Measurements from ENCODE around the gene VPREB3. TPM values are rescaled to one million over a fixed set of nuclear protein-coding genes. Genes with fewer than 3 reads are reported as not detected.

VPREB3 gene
- total RNA-seq, 1 experiment from 2014 or later, result not detected

- in situ Hi-C loops (cut with HindIII; ENCODE audit: low pct_unique_long_range_greater_than_20kb, low sequenced_read_pairs), result no loop called here
- intact Hi-C loops (cut with micrococcal nuclease; ENCODE audit: unreplicated experiment), result no loop called here
- POLR2A ChIA-PET, result interaction anchor here (0.8 kb wide), 1 partner anchor 19 kb away, joined by 3 read pairs; no protein-coding TSS in a partner anchor
- Histone ChIP-seq H3K9me3 (ENCODE audit: control insufficient read depth, insufficient read depth, low read depth, low read length) (no peaks in the 10 kb centered on the region), H3K27ac (ENCODE audit: low read length) (no peak overlapping the region), H3K4me3 (ENCODE audit: low read depth in 2 of 2, low read length in 2 of 2) (no peak overlapping the region), H3K27me3 (ENCODE audit: control insufficient read depth, insufficient read depth, low read length) (no peaks in the 10 kb centered on the region), H3K36me3 (ENCODE audit: control insufficient read depth, insufficient read depth, low read length) (no peaks in the 10 kb centered on the region), H3K4me1 (ENCODE audit: control insufficient read depth, insufficient read depth, low read length) (no peaks in the 10 kb centered on the region)
- CTCF ChIA-PET, result no interaction called here
- DNase-seq (ENCODE audit: low read depth, low spot score) (no peak), ATAC-seq (no peak)
- BruUV-seq (replicated peaks), result no TSS peak
- TF ChIP-seq SIN3A (IDR thresholded peaks at IDR 0.05; ENCODE audit: borderline replicate concordance, insufficient read depth, low read depth, low read length) (no peak), REST (IDR thresholded peaks at IDR 0.05; ENCODE audit: insufficient read depth in 1 of 2, low read depth in 2 of 2, low read length in 1 of 2) (no peak), CTCF (IDR thresholded peaks at IDR 0.05) (no peak), POLR2AphosphoS5 (IDR thresholded peaks at IDR 0.05; ENCODE audit: low read depth, low read length) (no peak), TCF7L2 (IDR thresholded peaks at IDR 0.05; ENCODE audit: low read depth, low read length) (no peak)
Measured at GRCh38 chr22:23793326-23793725, 39.1 kb upstream of the VPREB3 start.

- intact Hi-C loops (cut with micrococcal nuclease; ENCODE audit: unreplicated experiment), result no loop called here
- ChIA-PET CTCF (no interaction called here), POLR2A (interaction anchor here (0.6 kb wide), 1 partner anchor 25 kb away, joined by 6 read pairs; no protein-coding TSS in a partner anchor)
- Histone ChIP-seq H3K27ac (ENCODE audit: low read length) (no peak overlapping the region), H3K9me3 (ENCODE audit: control insufficient read depth, insufficient read depth, low read depth, low read length) (no peaks in the 10 kb centered on the region), H3K27me3 (ENCODE audit: control insufficient read depth, insufficient read depth, low read length) (no peaks in the 10 kb centered on the region), H3K4me3 (ENCODE audit: low read depth in 2 of 2, low read length in 2 of 2) (no peak overlapping the region), H3K36me3 (ENCODE audit: control insufficient read depth, insufficient read depth, low read length) (no peaks in the 10 kb centered on the region), H3K4me1 (ENCODE audit: control insufficient read depth, insufficient read depth, low read length) (no peaks in the 10 kb centered on the region)
- no TSS peak for BruUV-seq (replicated peaks)
- DNase-seq (ENCODE audit: low read depth, low spot score) (no peak), ATAC-seq (no peak)
- in situ Hi-C loops (cut with HindIII; ENCODE audit: low pct_unique_long_range_greater_than_20kb, low sequenced_read_pairs), result no loop called here
- TF ChIP-seq TCF7L2 (IDR thresholded peaks at IDR 0.05; ENCODE audit: low read depth, low read length), result no peak
- TF ChIP-seq SIN3A (IDR thresholded peaks at IDR 0.05; ENCODE audit: borderline replicate concordance, insufficient read depth, low read depth, low read length), result no peak
- no peak for TF ChIP-seq POLR2AphosphoS5 (IDR thresholded peaks at IDR 0.05; ENCODE audit: low read depth, low read length)
- TF ChIP-seq REST (IDR thresholded peaks at IDR 0.05; ENCODE audit: insufficient read depth in 1 of 2, low read depth in 2 of 2, low read length in 1 of 2), result no peak
- no peak for TF ChIP-seq CTCF (IDR thresholded peaks at IDR 0.05)
Measured at GRCh38 chr22:23791738-23792645, 37.8 kb upstream of the VPREB3 start.

All from Panc1 (cell line).